SK-N-SH (cell line): ENCODE measurements around the gene MAP2K5. TPM values are rescaled to one million over a fixed set of nuclear protein-coding genes. Genes with fewer than 3 reads are reported as not detected.

Source experiments
- CTCF ChIA-PET: fragments of 300-600, 350-600 bp; formaldehyde crosslinking; extraction: SDS; loops from one replicate; lab custom pipeline; 2021; lab: Yijun Ruan, JAX
- POLR2A ChIA-PET: fragments of 350-600 bp; sonication (Branson Sonifier 250); formaldehyde crosslinking; extraction: SDS; loops from one replicate; lab custom pipeline; 2020; ENCODE audit warnings: antibody characterized with exemption, inconsistent platforms; lab: Yijun Ruan, JAX
- DNase-seq: peaks from one replicate; pipeline ENCODE4 v3.0.0; 2012
- H2AFZ ChIP-seq: fragments of 200-600 bp; sonication (generic); 2 replicates; pipeline ENCODE4 v1.8.1; 2016; ENCODE audit warnings: antibody characterized with exemption, mild to moderate bottlenecking, low read depth
- H3F3A ChIP-seq: fragments of 200-600 bp; sonication (generic); replicated peaks from 2 replicates; pipeline ENCODE3; 2016; ENCODE audit warnings: antibody characterized with exemption, mild to moderate bottlenecking; ENCODE audit not compliant: insufficient read depth
- H3K27ac ChIP-seq, 2 experiments: fragments of 200-500 bp in 1 of 2; fragments of 200-600 bp in 1 of 2; sonication (Bioruptor generic) in 1 of 2; sonication (generic), shearing (Covaris generic) in 1 of 2; 2 replicates each; pipeline versions ENCODE4 v1.5.1 to v1.6.1; 2014 to 2016; ENCODE audit warnings: low read depth in 2 of 2, inconsistent platforms in 1 of 2, low read length in 1 of 2, mild to moderate bottlenecking in 1 of 2, mixed read lengths in 1 of 2
- H3K27me3 ChIP-seq: fragments of 200-600 bp; sonication (generic), shearing (Covaris generic); 2 replicates; pipeline ENCODE4 v1.6.1; 2016; ENCODE audit warnings: mixed run types; ENCODE audit not compliant: insufficient read depth
- H3K36me3 ChIP-seq, 2 experiments: fragments of 200-500 bp in 1 of 2; fragments of 200-600 bp in 1 of 2; sonication (Bioruptor generic) in 1 of 2; sonication (generic) in 1 of 2; replicated peaks in 1 of 2; 2 replicates each; pipeline versions ENCODE3 to v1.5.1; 2014 to 2016; ENCODE audit warnings: low read length in 1 of 2, mild to moderate bottlenecking in 1 of 2; ENCODE audit not compliant: insufficient read depth in 2 of 2, control insufficient read depth in 1 of 2
- H3K4me1 ChIP-seq, 2 experiments: fragments of 200-500 bp in 1 of 2; fragments of 200-600 bp in 1 of 2; sonication (Bioruptor generic) in 1 of 2; sonication (generic), shearing (Covaris generic) in 1 of 2; 2 replicates each; pipeline versions ENCODE4 v1.5.1 to v1.6.1; 2014 to 2016; ENCODE audit warnings: low read depth in 1 of 2, low read length in 1 of 2, mixed run types in 1 of 2; ENCODE audit not compliant: insufficient read depth in 2 of 2, control insufficient read depth in 1 of 2
- H3K4me2 ChIP-seq: fragments of 200-600 bp; sonication (generic), shearing (Covaris generic); 2 replicates; pipeline ENCODE4 v1.6.1; 2017; ENCODE audit warnings: mixed run types
- H3K4me3 ChIP-seq, 2 experiments: fragments of 200-500 bp in 1 of 2; fragments of 200-600 bp in 1 of 2; sonication (Bioruptor generic) in 1 of 2; sonication (generic), shearing (Covaris generic) in 1 of 2; 2 replicates each; pipeline versions ENCODE4 v1.5.1 to v1.8.1; 2014 to 2016; ENCODE audit warnings: low read depth in 2 of 2, inconsistent platforms in 1 of 2, low read length in 1 of 2, mild to moderate bottlenecking in 1 of 2, mixed read lengths in 1 of 2, moderate library complexity in 1 of 2
- H3K79me2 ChIP-seq: fragments of 200-600 bp; sonication (generic); 2 replicates; pipeline ENCODE4 v1.8.1; 2017; ENCODE audit warnings: mild to moderate bottlenecking; ENCODE audit not compliant: insufficient read depth
- H3K9ac ChIP-seq: fragments of 200-600 bp; sonication (generic); 2 replicates; pipeline ENCODE4 v1.6.1; 2017; ENCODE audit warnings: mixed run types
- H3K9me2 ChIP-seq: fragments of 200-600 bp; sonication (generic); 2 replicates; pipeline ENCODE4 v1.6.1; 2017; ENCODE audit warnings: mixed run types
- H3K9me3 ChIP-seq: fragments of 200-600 bp; sonication (generic); 2 replicates; pipeline ENCODE4 v1.6.1; 2017; ENCODE audit warnings: mixed run types, mild to moderate bottlenecking, moderate library complexity
- H4K20me1 ChIP-seq: fragments of 200-600 bp; sonication (generic); 2 replicates; pipeline ENCODE4 v1.6.1; 2017; ENCODE audit warnings: mild to moderate bottlenecking, mixed run types; ENCODE audit not compliant: insufficient read depth
- EP300 ChIP-seq, 2 experiments: IDR thresholded peaks; 2 replicates each; pipeline versions ENCODE4 v1.4.0 to v1.6.1; 2012; ENCODE audit warnings: borderline replicate concordance in 1 of 2, low read depth in 1 of 2, low read length in 1 of 2
- GABPA ChIP-seq: IDR thresholded peaks from 2 replicates; pipeline ENCODE4 v1.4.0; 2012; ENCODE audit warnings: low read depth, mild to moderate bottlenecking
- PBX3 ChIP-seq: IDR thresholded peaks from 2 replicates; pipeline ENCODE4; 2012
- RCOR1 ChIP-seq: fragments of 150-350 bp; IDR thresholded peaks from 2 replicates; pipeline ENCODE4 v1.6.1; 2017; ENCODE audit warnings: antibody characterized with exemption, low read length
- REST ChIP-seq: IDR thresholded peaks from 2 replicates; pipeline ENCODE4 v1.6.1; 2012; ENCODE audit warnings: mild to moderate bottlenecking, low read depth, low read length, moderate library complexity
- RFX5 ChIP-seq: IDR thresholded peaks from 2 replicates; pipeline ENCODE4 v1.6.1; 2012; ENCODE audit warnings: mild to moderate bottlenecking, improper control_type of control experiment, low read length
- YY1 ChIP-seq: IDR thresholded peaks from 2 replicates; pipeline ENCODE4 v1.4.0; 2012; ENCODE audit warnings: low read depth, mild to moderate bottlenecking
- WGBS: methylation state at CpG from one replicate; pipeline ENCODE4 v1.1.6; 2017; ENCODE audit warnings: low lambda C conversion rate; 5-methylcytosine and 5-hydroxymethylcytosine counted together
- polyA plus RNA-seq, 3 experiments: library from polyadenylated mRNA; depleted of rRNA; stranded (reverse); fragments of >200 nt; gene quantifications; 2 replicates each; pipeline ENCODE4 v1.2.3, GENCODE V29; 2012

MAP2K5 gene
- polyA plus RNA-seq, 1 of the 3 experiments (the other 2 are of a cell fraction): 6.2 TPM

GRCh38 chr15:67796196-67797127, 254.0 kb downstream of the MAP2K5 start:
- H3K9me3 ChIP-seq: peaks cover 8% of the 10 kb centered on the region; the same call in 1 of the 2 replicates
- H3K9me2 ChIP-seq: no peaks in the 10 kb centered on the region
- no peaks in the 10 kb centered on the region for H3K79me2 ChIP-seq
- no peak overlapping the region for H3K27ac ChIP-seq
- CTCF ChIA-PET: interaction anchor here (0.7 kb wide), 1 partner anchor 135 kb away, joined by 3 read pairs; no protein-coding TSS in a partner anchor
- peaks cover 0 to 15% of the 10 kb centered on the region in 2 experiments for H3K36me3 ChIP-seq
- TF ChIP-seq GABPA (no peak), RCOR1 (no peak), REST (no peak), YY1 (no peak), RFX5 (no peak)
- no peaks in the 10 kb centered on the region for H3K27me3 ChIP-seq
- H3K4me3 ChIP-seq: no peak overlapping the region
- no peaks in the 10 kb centered on the region for H4K20me1 ChIP-seq
- no peak overlapping the region for H3K9ac ChIP-seq
- DNase-seq: no peak
- POLR2A ChIA-PET: no interaction called here
- peaks cover 7 to 16% of the 10 kb centered on the region in 2 experiments for H3K4me1 ChIP-seq
- WGBS: 95% methylated on average over 4 of the region's 4 CpGs
- peaks cover 4% of the 10 kb centered on the region for H3F3A ChIP-seq
- H2AFZ ChIP-seq: no peak overlapping the region
- H3K4me2 ChIP-seq: no peak overlapping the region

GRCh38 chr15:67799801-67800205, 257.3 kb downstream of the MAP2K5 start:
- Histone ChIP-seq H2AFZ (no peak overlapping the region), H3K4me2 (no peak overlapping the region), H3F3A (no peaks in the 10 kb centered on the region), H3K9me2 (no peaks in the 10 kb centered on the region), H3K27me3 (no peaks in the 10 kb centered on the region), H3K79me2 (no peaks in the 10 kb centered on the region), H3K27ac (no peak overlapping the region), H3K4me3 (no peak overlapping the region), H3K4me1 (peaks cover 0 to 12% of the 10 kb centered on the region in 2 experiments; a peak in 1 of 4 replicates), H3K9ac (no peak overlapping the region), H4K20me1 (no peaks in the 10 kb centered on the region), H3K36me3 (peaks cover 0 to 7% of the 10 kb centered on the region in 2 experiments), H3K9me3 (peaks cover 8% of the 10 kb centered on the region; the same call in 1 of the 2 replicates)
- DNase-seq: peak; percentile 45
- ChIA-PET CTCF (interaction anchor here (1.7 kb wide), 1 partner anchor 343 kb away, joined by 5 read pairs; no protein-coding TSS in a partner anchor), POLR2A (no interaction called here)
- WGBS: 88% methylated on average over 4 of the region's 6 CpGs
- TF ChIP-seq EP300 (IDR thresholded peaks at IDR 0.05; ENCODE audit: borderline replicate concordance in 1 of 2, low read depth in 1 of 2, low read length in 1 of 2): peak in 1 of 2 experiments; percentile 31; a peak in 1 of 4 replicates
- no peak for TF ChIP-seq PBX3
